DLD1 (cell line): ENCODE data around the gene ANAPC15.

Experiments
- in situ Hi-C: cut with HindIII; loops from 2 replicates; pipeline ENCODE4 v1.10.0; 2017; ENCODE audit warnings: low sequenced_read_pairs

ANAPC15 gene

GRCh38 chr11:72125956-72126355 lies 13.5 kb upstream of the ANAPC15 start:
- in situ Hi-C loops, result no loop called here

- in situ Hi-C loops, result no loop called here
These were observed 11.6 kb upstream of the ANAPC15 start for GRCh38 chr11:72124046-72124445.

GRCh38 chr11:72123117-72123653 lies 10.7 kb upstream of the ANAPC15 start:
- in situ Hi-C loops, result no loop called here

- in situ Hi-C loops, result no loop called here
These were observed 10.1 kb upstream of the ANAPC15 start for GRCh38 chr11:72122607-72123006.

GRCh38 chr11:72120930-72121329 lies 8.4 kb upstream of the ANAPC15 start:
- in situ Hi-C loops, result no loop called here

- in situ Hi-C loops, result no loop called here
These were observed 6.7 kb upstream of the ANAPC15 start for GRCh38 chr11:72119198-72119597.

GRCh38 chr11:72116019-72116755 lies 3.7 kb upstream of the ANAPC15 start:
- in situ Hi-C loops, result no loop called here

- in situ Hi-C loops, result no loop called here
These were observed 2.1 kb upstream of the ANAPC15 start for GRCh38 chr11:72114570-72114969.

GRCh38 chr11:72112978-72113808 lies 698 bp upstream of the ANAPC15 start:
- in situ Hi-C loops, result no loop called here

GRCh38 chr11:72111300-72112142 lies 974 bp downstream of the ANAPC15 start:
- in situ Hi-C loops, result no loop called here

- in situ Hi-C loops, result no loop called here
These were observed 6.6 kb downstream of the ANAPC15 start, which contains the start of gene TOMT for GRCh38 chr11:72105888-72106287. Gene TOMT, plus strand, starts transcription at chr11:72105924. Its CDS starts 28 bp downstream, at chr11:72105952.

- in situ Hi-C loops, result no loop called here
These were observed 8.7 kb downstream of the ANAPC15 start for GRCh38 chr11:72103754-72104167.

GRCh38 chr11:72102946-72103753 lies 9.3 kb downstream of the ANAPC15 start, which contains the start of gene LAMTOR1:
Gene LAMTOR1, minus strand, starts transcription at chr11:72103297. Its CDS starts 73 bp downstream, at chr11:72103224.
- in situ Hi-C loops, result no loop called here

- in situ Hi-C loops, result no loop called here
These were observed 9.9 kb downstream of the ANAPC15 start for GRCh38 chr11:72102631-72102945.

- in situ Hi-C loops, result no loop called here
These were observed 10.3 kb downstream of the ANAPC15 start for GRCh38 chr11:72102162-72102561.

GRCh38 chr11:72100462-72100861 lies 12.0 kb downstream of the ANAPC15 start:
- in situ Hi-C loops, result no loop called here

- in situ Hi-C loops, result no loop called here
These were observed 12.5 kb downstream of the ANAPC15 start for GRCh38 chr11:72100009-72100408.

- in situ Hi-C loops, result no loop called here
These were observed 13.8 kb downstream of the ANAPC15 start for GRCh38 chr11:72098741-72099140.

GRCh38 chr11:72091292-72091691 lies 21.2 kb downstream of the ANAPC15 start:
- in situ Hi-C loops, result no loop called here
